NCI-H146 treated with DMSO at 0.1 percent for 48 hours (cell line): ENCODE results near the gene RPL13.
A peak's percentile ranks its signal among the peaks of the same experiment; 100 is the strongest.
"Not testable (repeated sequence)": the region's sequence is repeated elsewhere in the genome, so short reads cannot be mapped to it uniquely, and the experiment has no call there.

Experiments
- DNase-seq: peaks from one replicate; lab custom pipeline; 2025; ENCODE audit not compliant: unreplicated experiment; lab: John Stamatoyannopoulos, UW

The RPL13 gene

GRCh38 chr16:89562939-89563338, 2.5 kb downstream of the RPL13 start:
- DNase-seq: no peak

- no peak for DNase-seq
Observed at GRCh38 chr16:89563639-89564392, 3.3 kb downstream of the RPL13 start.

- DNase-seq: no peak
Observed at GRCh38 chr16:89564476-89565255, 4.2 kb downstream of the RPL13 start.

GRCh38 chr16:89565256-89565505, 4.7 kb downstream of the RPL13 start:
- no peak for DNase-seq

GRCh38 chr16:89565506-89566372, 5.3 kb downstream of the RPL13 start:
- DNase-seq: no peak

- DNase-seq: peak; percentile 22
Observed at GRCh38 chr16:89567656-89568594, 7.4 kb downstream of the RPL13 start.

- no peak for DNase-seq
Observed at GRCh38 chr16:89569506-89570341, 9.2 kb downstream of the RPL13 start.

- no peak for DNase-seq
Observed at GRCh38 chr16:89570342-89570923, 10.0 kb downstream of the RPL13 start.

GRCh38 chr16:89570983-89571598, 10.6 kb downstream of the RPL13 start:
- not testable (repeated sequence) for DNase-seq

GRCh38 chr16:89571636-89572035, 11.2 kb downstream of the RPL13 start:
- DNase-seq: no peak

- DNase-seq: no peak
Observed at GRCh38 chr16:89572073-89572484, 11.6 kb downstream of the RPL13 start.

GRCh38 chr16:89572485-89573205, 12.2 kb downstream of the RPL13 start:
- DNase-seq: no peak

GRCh38 chr16:89573826-89574680, 13.6 kb downstream of the RPL13 start:
- DNase-seq: no peak

GRCh38 chr16:89574681-89575246, 14.3 kb downstream of the RPL13 start:
- no peak for DNase-seq

GRCh38 chr16:89575247-89576152, 15.0 kb downstream of the RPL13 start, which contains the start of gene CPNE7:
Gene CPNE7 (plus strand): TSS chr16:89575758. CDS start chr16:89575898, 140 bp downstream.
- DNase-seq: no peak
